Measurements from ENCODE around the gene RNF19B. TPM values are rescaled to one million over a fixed set of nuclear protein-coding genes. Genes with fewer than 3 reads are reported as not detected.

Gene RNF19B
- total and polyA plus RNA-seq, 2 donors from 2014 or later, result 17.3 to 30.8 TPM

GRCh38 chr1:32900371-32900955 lies 64.1 kb downstream of the RNF19B start:
- intact Hi-C loops (cut with DNase I), result no loop called here

GRCh38 chr1:32899586-32900296 lies 64.9 kb downstream of the RNF19B start:
- H3K4me1 ChIP-seq (ENCODE audit: control insufficient read depth in 2 of 3, insufficient read depth in 2 of 3, low read depth in 1 of 3, low read length in 3 of 3), result peaks cover 0 to 8% (median 0%) of the 10 kb centered on the region in 3 donors
- intact Hi-C loops (cut with DNase I), result no loop called here
- no peak overlapping the region for H3K27ac ChIP-seq (ENCODE audit: low read depth in 2 of 2, low read length in 2 of 2)
- H3K4me3 ChIP-seq (ENCODE audit: low read length in 3 of 3), result no peak overlapping the region
- H3K27me3 ChIP-seq (ENCODE audit: control insufficient read depth, insufficient read depth, low read length), result no peaks in the 10 kb centered on the region
- no peaks in the 10 kb centered on the region for H3K9me3 ChIP-seq (ENCODE audit: control insufficient read depth in 2 of 3, insufficient read depth in 1 of 3, low read length in 3 of 3)
- no peaks in the 10 kb centered on the region for H3K36me3 ChIP-seq (ENCODE audit: control insufficient read depth in 2 of 3, insufficient read depth in 3 of 3, low read length in 3 of 3)
- TF ChIP-seq CTCF (IDR thresholded peaks at IDR 0.05; ENCODE audit: borderline replicate concordance, extremely low read depth, insufficient read depth), result no peak
- no peak overlapping the region for H3K9ac ChIP-seq (ENCODE audit: low read length in 3 of 3)
- DNase-seq, result peak in 1 of 5 donors; percentile 73
- no peak for FAIRE-seq

More at GRCh38 chr1:32900371-32900955, 64.1 kb downstream of the RNF19B start:
- Histone ChIP-seq H3K4me3 (ENCODE audit: low read length in 3 of 3) (peak overlapping the region in 2 of 3 donors; percentile 55 to 63), H3K36me3 (ENCODE audit: control insufficient read depth in 2 of 3, insufficient read depth in 3 of 3, low read length in 3 of 3) (no peaks in the 10 kb centered on the region), H3K9ac (ENCODE audit: low read length in 3 of 3) (peak overlapping the region in 2 of 3 donors; percentile 60 to 75), H3K27ac (ENCODE audit: low read depth in 2 of 2, low read length in 2 of 2) (no peak overlapping the region), H3K27me3 (ENCODE audit: control insufficient read depth, insufficient read depth, low read length) (no peaks in the 10 kb centered on the region), H3K9me3 (ENCODE audit: control insufficient read depth in 2 of 3, insufficient read depth in 1 of 3, low read length in 3 of 3) (no peaks in the 10 kb centered on the region), H3K4me1 (ENCODE audit: control insufficient read depth in 2 of 3, insufficient read depth in 2 of 3, low read depth in 1 of 3, low read length in 3 of 3) (peaks cover 0 to 8% (median 0%) of the 10 kb centered on the region in 3 donors)
- DNase-seq (peak in 1 of 5 donors; percentile 48), FAIRE-seq (no peak)
- TF ChIP-seq CTCF (IDR thresholded peaks at IDR 0.05; ENCODE audit: borderline replicate concordance, extremely low read depth, insufficient read depth), result no peak

GRCh38 chr1:32898958-32899357 lies 65.7 kb downstream of the RNF19B start:
- FAIRE-seq, result no peak

More at GRCh38 chr1:32898958-32899357, 65.7 kb downstream of the RNF19B start:
- Histone ChIP-seq H3K9me3 (ENCODE audit: control insufficient read depth in 2 of 3, insufficient read depth in 1 of 3, low read length in 3 of 3) (no peaks in the 10 kb centered on the region), H3K4me1 (ENCODE audit: control insufficient read depth in 2 of 3, insufficient read depth in 2 of 3, low read depth in 1 of 3, low read length in 3 of 3) (peaks cover 0 to 8% (median 0%) of the 10 kb centered on the region in 3 donors), H3K36me3 (ENCODE audit: control insufficient read depth in 2 of 3, insufficient read depth in 3 of 3, low read length in 3 of 3) (no peaks in the 10 kb centered on the region), H3K9ac (ENCODE audit: low read length in 3 of 3) (no peak overlapping the region), H3K27me3 (ENCODE audit: control insufficient read depth, insufficient read depth, low read length) (no peaks in the 10 kb centered on the region), H3K27ac (ENCODE audit: low read depth in 2 of 2, low read length in 2 of 2) (no peak overlapping the region), H3K4me3 (ENCODE audit: low read length in 3 of 3) (no peak overlapping the region)
- no peak for TF ChIP-seq CTCF (IDR thresholded peaks at IDR 0.05; ENCODE audit: borderline replicate concordance, extremely low read depth, insufficient read depth)
- intact Hi-C loops (cut with DNase I), result no loop called here
- DNase-seq, result no peak
